Kidney epithelial cell (primary cell): Measurements from ENCODE around the gene CDT1. TPM values are rescaled to one million over a fixed set of nuclear protein-coding genes. Genes with fewer than 3 reads are reported as not detected.

Experiments
- DNase-seq: peaks from one replicate; pipeline ENCODE4 v3.0.0-alpha.2; 2010; ENCODE audit warnings: low read depth
- H3K27me3 ChIP-seq: 2 replicates; pipeline ENCODE4 v1.6.0; 2011; ENCODE audit warnings: low read length; ENCODE audit not compliant: control insufficient read depth, insufficient read depth
- H3K36me3 ChIP-seq: 2 replicates; pipeline ENCODE4 v1.5.1; 2011; ENCODE audit warnings: low read length; ENCODE audit not compliant: control insufficient read depth, insufficient read depth
- H3K4me3 ChIP-seq: 2 replicates; pipeline ENCODE4 v1.5.1; 2011; ENCODE audit warnings: low read depth, mild to moderate bottlenecking, control low read depth, low read length
- CTCF ChIP-seq: IDR thresholded peaks from 2 replicates; pipeline ENCODE4 v1.5.1; 2011; ENCODE audit warnings: mild to moderate bottlenecking, moderate library complexity, low read length, control low read depth, inconsistent platforms; ENCODE audit not compliant: insufficient read depth, poor library complexity, severe bottlenecking
- total RNA-seq: library from RNA; depleted of rRNA; stranded (reverse); fragments of >200 nt; gene quantifications from 2 replicates; pipeline ENCODE4 v1.2.3, GENCODE V29; 2015

The CDT1 gene
- total RNA-seq, 1 donor from 2014 or later, result 14.5 TPM

- Histone ChIP-seq H3K27me3 (no peaks in the 10 kb centered on the region), H3K36me3 (no peaks in the 10 kb centered on the region), H3K4me3 (no peak overlapping the region)
- DNase-seq, result no peak
- no peak for TF ChIP-seq CTCF
These were observed 32.2 kb downstream of the CDT1 start for GRCh38 chr16:88835818-88836217.

GRCh38 chr16:88836791-88837190 lies 33.2 kb downstream of the CDT1 start:
- TF ChIP-seq CTCF, result no peak
- no peak for DNase-seq
- Histone ChIP-seq H3K27me3 (no peaks in the 10 kb centered on the region), H3K4me3 (no peak overlapping the region), H3K36me3 (no peaks in the 10 kb centered on the region)

GRCh38 chr16:88837806-88838205 lies 34.2 kb downstream of the CDT1 start:
- Histone ChIP-seq H3K4me3 (no peak overlapping the region), H3K36me3 (no peaks in the 10 kb centered on the region), H3K27me3 (no peaks in the 10 kb centered on the region)
- no peak for DNase-seq
- no peak for TF ChIP-seq CTCF

- H3K4me3 ChIP-seq, result no peak overlapping the region
- H3K27me3 ChIP-seq, result no peaks in the 10 kb centered on the region
- TF ChIP-seq CTCF, result no peak
- H3K36me3 ChIP-seq, result no peaks in the 10 kb centered on the region
- DNase-seq, result no peak
These were observed 35.0 kb downstream of the CDT1 start for GRCh38 chr16:88838566-88838965.

- DNase-seq, result no peak
- Histone ChIP-seq H3K4me3 (no peak overlapping the region), H3K27me3 (no peaks in the 10 kb centered on the region), H3K36me3 (no peaks in the 10 kb centered on the region)
- peak; percentile 21 for TF ChIP-seq CTCF
These were observed 35.5 kb downstream of the CDT1 start for GRCh38 chr16:88839026-88839529.

GRCh38 chr16:88839745-88840599 lies 36.4 kb downstream of the CDT1 start:
- TF ChIP-seq CTCF, result no peak
- Histone ChIP-seq H3K36me3 (no peaks in the 10 kb centered on the region), H3K4me3 (no peak overlapping the region), H3K27me3 (no peaks in the 10 kb centered on the region)
- DNase-seq, result no peak
